Thymus (tissue), 11 donors: ENCODE data around the gene DTNA. TPM values are rescaled to one million over a fixed set of nuclear protein-coding genes. Genes with fewer than 3 reads are reported as not detected.
A peak's percentile ranks its signal among the peaks of the same experiment; 100 is the strongest.

Source experiments
- DNase-seq, 9 donors: peaks; one replicate each; pipeline ENCODE4 v3.0.0-alpha.2; 2013; ENCODE audit warnings: low spot score in 9 of 9, low read depth in 6 of 9, missing footprints in 1 of 9
- H3K27ac ChIP-seq, 2 donors: one replicate each; pipeline ENCODE4 v1.5.1; 2013; ENCODE audit warnings: control low read depth in 1 of 2, low read depth in 1 of 2, low read length in 1 of 2, mild to moderate bottlenecking in 1 of 2, moderate library complexity in 1 of 2
- H3K27me3 ChIP-seq, 2 donors: one replicate each; pipeline ENCODE4 v1.5.1; 2013; ENCODE audit warnings: low read length in 1 of 2; ENCODE audit not compliant: control insufficient read depth in 2 of 2, insufficient read depth in 1 of 2
- H3K36me3 ChIP-seq, 2 donors: one replicate each; pipeline ENCODE4 v1.5.1; 2013; ENCODE audit warnings: low read length in 1 of 2, mild to moderate bottlenecking in 1 of 2, moderate library complexity in 1 of 2; ENCODE audit not compliant: control insufficient read depth in 2 of 2, insufficient read depth in 2 of 2
- H3K4me1 ChIP-seq, 2 donors: one replicate each; pipeline ENCODE4 v1.5.1; 2013; ENCODE audit warnings: low read length in 2 of 2; ENCODE audit not compliant: control insufficient read depth in 2 of 2, insufficient read depth in 2 of 2
- H3K4me3 ChIP-seq, 2 donors: one replicate each; pipeline ENCODE4 v1.5.1; 2013; ENCODE audit warnings: low read length in 2 of 2, control low read depth in 1 of 2, mild to moderate bottlenecking in 1 of 2
- H3K9me3 ChIP-seq, 2 donors: one replicate each; pipeline ENCODE4 v1.5.1; 2013; ENCODE audit warnings: low read length in 1 of 2, mild to moderate bottlenecking in 1 of 2; ENCODE audit not compliant: control insufficient read depth in 2 of 2, insufficient read depth in 1 of 2
- WGBS: extraction: QIAGEN DNeasy Blood & Tissue Kit; methylation state at CpG from one replicate; pipeline ENCODE4 v1.1.7; 2013; 5-methylcytosine and 5-hydroxymethylcytosine counted together
- polyA plus RNA-seq: library from polyadenylated mRNA; stranded (reverse); fragments of 200-250 nt; gene quantifications from one replicate; pipeline ENCODE4 v1.2.3, GENCODE V29; 2013
- total RNA-seq: library from RNA; stranded (reverse); fragments of 120-200 nt; gene quantifications from one replicate; pipeline ENCODE4 v1.2.4, GENCODE V29; 2013
- donor health status: healthy.

The DTNA gene
- total and polyA plus RNA-seq, 2 donors: 1.7 to 2.9 TPM

GRCh38 chr18:34794348-34794747 lies 84.2 kb downstream of the DTNA start:
- Histone ChIP-seq H3K9me3 (no peaks in the 10 kb centered on the region), H3K27ac (no peak overlapping the region), H3K36me3 (no peaks in the 10 kb centered on the region), H3K4me3 (no peak overlapping the region), H3K4me1 (no peaks in the 10 kb centered on the region), H3K27me3 (no peaks in the 10 kb centered on the region)
- WGBS: 95% methylated on average over 3 of the region's 3 CpGs
- no peak for DNase-seq

DNA sequence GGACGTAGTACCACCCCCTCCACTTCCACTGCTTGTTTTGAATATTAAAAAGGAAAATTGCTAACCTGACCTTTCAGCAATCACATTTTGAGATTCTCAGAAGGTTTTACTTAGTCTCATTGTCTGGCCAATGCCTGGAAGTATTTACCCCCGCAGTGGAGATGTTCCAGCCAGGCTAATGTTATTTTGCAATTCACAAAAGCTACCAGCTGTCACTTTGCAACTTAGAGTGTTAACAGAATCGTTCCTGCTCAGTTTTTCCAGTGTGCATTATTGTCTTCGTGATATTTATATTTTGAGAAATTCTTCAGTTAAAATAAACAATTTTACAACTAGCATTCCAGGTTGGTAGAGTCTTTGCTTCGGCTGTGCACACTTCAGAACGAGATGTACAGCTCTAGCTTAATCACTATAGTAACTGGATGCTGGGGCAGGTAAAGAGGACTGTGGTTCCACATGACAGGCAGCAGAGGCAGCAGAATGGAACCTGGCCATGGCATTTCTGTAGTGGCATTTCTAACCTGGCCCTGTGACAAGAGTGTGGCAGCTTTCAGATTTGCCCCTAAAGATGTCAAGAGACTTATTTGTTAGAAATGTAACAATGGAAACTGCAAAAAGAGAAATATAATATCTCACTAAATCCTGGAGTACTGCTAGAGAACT lies 85.1 kb downstream of the DTNA start:
- no peak overlapping the region for H3K27ac ChIP-seq
- no peaks in the 10 kb centered on the region for H3K27me3 ChIP-seq
- no peak for DNase-seq
- H3K4me1 ChIP-seq: no peaks in the 10 kb centered on the region
- H3K9me3 ChIP-seq: no peaks in the 10 kb centered on the region
- H3K36me3 ChIP-seq: no peaks in the 10 kb centered on the region
- 90% methylated on average over 6 of the region's 6 CpGs for WGBS
- H3K4me3 ChIP-seq: no peak overlapping the region

DNA sequence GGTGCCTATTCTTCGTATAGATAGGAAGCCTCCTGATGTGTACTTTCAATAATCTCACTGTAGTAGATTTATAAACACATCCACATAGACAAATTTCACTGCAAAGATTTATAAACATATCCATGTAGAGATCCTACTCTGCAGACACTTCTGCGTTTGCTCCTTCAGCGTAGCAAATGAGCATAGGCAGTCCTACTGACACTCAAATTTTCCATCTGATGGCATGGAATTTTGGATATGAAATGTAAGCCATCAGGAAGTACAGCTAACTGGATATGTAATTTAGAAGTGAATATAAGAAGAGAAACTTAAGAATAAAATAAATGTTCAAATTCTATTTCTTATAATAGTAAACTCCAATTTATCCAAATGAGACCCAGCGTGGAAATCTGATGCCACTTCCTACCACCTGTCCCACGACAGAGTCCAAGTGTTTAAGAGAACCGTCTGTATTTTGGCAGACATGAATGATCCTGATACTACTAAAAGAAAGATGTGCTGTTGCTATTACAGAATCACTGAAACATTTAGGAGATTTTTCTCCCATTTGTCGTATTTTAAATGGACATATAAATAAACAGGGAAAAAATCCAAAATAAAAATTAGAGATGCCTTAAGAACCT lies 86.0 kb downstream of the DTNA start:
- H3K4me3 ChIP-seq: no peak overlapping the region
- H3K4me1 ChIP-seq: no peaks in the 10 kb centered on the region
- DNase-seq: no peak
- H3K9me3 ChIP-seq: no peaks in the 10 kb centered on the region
- H3K27me3 ChIP-seq: no peaks in the 10 kb centered on the region
- no peak overlapping the region for H3K27ac ChIP-seq
- H3K36me3 ChIP-seq: no peaks in the 10 kb centered on the region
- 94% methylated on average over 7 of the region's 7 CpGs for WGBS

GRCh38 chr18:34799291-34799690 lies 89.2 kb downstream of the DTNA start:
- DNase-seq: no peak
- 94% methylated on average over 4 of the region's 4 CpGs for WGBS
- no peaks in the 10 kb centered on the region for H3K27me3 ChIP-seq
- no peaks in the 10 kb centered on the region for H3K9me3 ChIP-seq
- no peak overlapping the region for H3K4me3 ChIP-seq
- no peaks in the 10 kb centered on the region for H3K36me3 ChIP-seq
- H3K27ac ChIP-seq: no peak overlapping the region
- H3K4me1 ChIP-seq: peaks cover 3 to 4% of the 10 kb centered on the region in 2 donors

GRCh38 chr18:34800381-34800780 lies 90.3 kb downstream of the DTNA start:
- Histone ChIP-seq H3K9me3 (no peaks in the 10 kb centered on the region), H3K36me3 (no peaks in the 10 kb centered on the region), H3K27me3 (no peaks in the 10 kb centered on the region), H3K4me3 (no peak overlapping the region), H3K4me1 (peaks cover 3 to 4% of the 10 kb centered on the region in 2 donors), H3K27ac (no peak overlapping the region)
- 98% methylated on average over 1 of the region's 1 CpG for WGBS
- no peak for DNase-seq

DNA sequence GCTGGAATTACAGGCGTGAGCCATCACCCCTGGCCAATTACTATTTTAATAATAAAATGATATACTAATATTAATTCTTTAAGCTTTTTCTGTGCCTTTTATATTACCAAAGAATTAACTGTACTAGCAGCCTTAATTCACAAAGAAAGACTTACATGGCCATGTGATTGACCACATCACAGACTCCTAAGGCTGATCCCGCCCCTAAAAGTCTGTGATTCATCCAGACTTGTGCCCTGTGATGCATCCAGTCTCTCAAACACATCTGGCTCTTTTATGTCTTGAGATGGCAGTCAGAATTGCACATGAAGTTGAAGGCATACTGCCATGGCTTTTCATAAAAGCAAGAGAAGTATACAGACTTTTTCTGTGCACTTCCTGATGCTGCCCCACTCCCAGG lies 91.7 kb downstream of the DTNA start:
- no peak overlapping the region for H3K4me3 ChIP-seq
- H3K4me1 ChIP-seq: peaks cover 3 to 4% of the 10 kb centered on the region in 2 donors
- H3K27ac ChIP-seq: no peak overlapping the region
- H3K36me3 ChIP-seq: no peaks in the 10 kb centered on the region
- 65% methylated on average over 2 of the region's 2 CpGs for WGBS
- DNase-seq: peak in 5 of 9 donors; percentile 3 to 50 (median 10)
- H3K9me3 ChIP-seq: no peaks in the 10 kb centered on the region
- H3K27me3 ChIP-seq: no peaks in the 10 kb centered on the region

DNA sequence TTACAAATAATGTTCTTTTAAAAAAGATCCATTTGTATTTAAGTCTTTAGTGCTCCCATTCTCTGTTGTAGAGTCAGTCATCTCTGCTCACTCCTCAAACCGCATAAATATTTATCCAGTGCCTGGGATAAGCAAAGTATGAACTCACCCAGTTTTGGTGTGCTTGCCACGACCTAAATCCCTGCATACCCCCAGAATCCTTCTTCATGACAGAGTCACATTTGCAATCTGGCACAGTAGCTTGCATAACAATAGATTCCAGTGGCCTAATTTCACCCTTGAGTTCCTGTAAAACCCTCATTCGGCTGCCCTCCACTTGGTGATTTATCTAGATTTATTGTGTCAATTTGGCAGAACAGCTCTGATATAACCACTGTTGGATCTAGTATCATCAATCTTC lies 92.9 kb downstream of the DTNA start:
- H3K27ac ChIP-seq: no peak overlapping the region
- peaks cover 3 to 4% of the 10 kb centered on the region in 2 donors for H3K4me1 ChIP-seq
- H3K9me3 ChIP-seq: no peaks in the 10 kb centered on the region
- H3K36me3 ChIP-seq: no peaks in the 10 kb centered on the region
- no peaks in the 10 kb centered on the region for H3K27me3 ChIP-seq
- no peak overlapping the region for H3K4me3 ChIP-seq
- DNase-seq: no peak
- WGBS: 93% methylated on average over 3 of the region's 3 CpGs

DNA sequence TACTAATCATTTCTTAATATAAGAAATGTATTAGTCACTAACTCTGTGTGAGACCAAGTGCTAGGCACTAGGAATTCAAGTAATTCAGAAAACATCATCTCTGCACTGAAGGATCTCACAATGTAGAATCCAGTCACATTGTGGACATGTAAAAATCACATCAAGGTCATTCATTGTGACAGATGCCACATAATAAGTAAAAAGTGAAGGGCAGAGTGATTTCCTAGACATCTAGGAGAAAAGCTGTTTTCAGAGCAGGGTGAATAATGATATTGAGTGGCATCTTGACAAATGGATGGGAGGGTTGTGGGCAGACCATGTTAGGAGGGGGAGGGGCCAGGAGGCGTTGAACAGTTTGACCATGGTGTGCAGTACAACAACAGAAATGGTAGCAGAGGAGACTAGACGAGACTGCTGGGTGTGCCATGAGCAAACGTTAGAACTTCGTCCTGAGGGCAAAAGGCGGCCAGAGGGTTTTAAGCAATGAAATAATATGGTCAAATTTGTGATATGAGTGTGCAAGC lies 93.8 kb downstream of the DTNA start:
- no peak overlapping the region for H3K4me3 ChIP-seq
- H3K27me3 ChIP-seq: no peaks in the 10 kb centered on the region
- 96% methylated on average over 5 of the region's 5 CpGs for WGBS
- H3K4me1 ChIP-seq: peaks cover 3 to 4% of the 10 kb centered on the region in 2 donors
- H3K27ac ChIP-seq: no peak overlapping the region
- H3K9me3 ChIP-seq: no peaks in the 10 kb centered on the region
- no peak for DNase-seq
- H3K36me3 ChIP-seq: no peaks in the 10 kb centered on the region

DNA sequence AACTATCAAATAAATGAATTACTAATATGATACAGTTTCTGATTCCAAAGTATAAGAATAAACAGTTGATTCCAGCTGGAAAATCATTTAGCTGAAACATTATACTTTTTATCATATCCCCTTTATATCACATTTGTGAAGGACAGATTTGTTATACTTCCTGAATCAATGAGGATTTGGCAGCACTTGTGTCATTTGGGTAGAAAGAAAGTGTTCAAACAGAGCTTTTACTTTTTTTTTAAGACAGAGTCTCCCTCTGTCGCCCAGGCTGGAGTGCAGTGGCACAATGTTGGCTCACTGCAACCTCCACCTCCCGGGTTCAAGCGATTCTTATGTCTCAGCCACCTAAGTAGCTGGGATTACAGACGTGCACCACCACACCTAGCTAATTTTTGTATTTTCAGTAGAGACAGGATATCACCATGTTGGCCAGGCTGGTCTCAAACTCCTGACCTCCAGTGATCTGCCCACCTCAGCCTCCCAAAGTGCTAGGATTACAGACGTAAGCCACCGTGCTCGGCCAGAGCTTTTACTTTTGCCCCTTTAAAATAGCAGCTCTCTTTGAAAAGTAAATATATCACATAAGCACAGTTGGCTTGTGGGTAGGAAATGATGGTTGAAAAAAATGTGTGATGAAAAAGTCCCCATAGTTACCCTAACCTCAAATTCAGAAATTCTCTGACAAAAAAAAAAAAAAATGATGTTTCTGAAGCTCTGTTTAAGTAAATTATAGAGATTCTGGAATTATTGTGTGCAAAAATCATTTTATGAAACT lies 95.2 kb downstream of the DTNA start:
- no peaks in the 10 kb centered on the region for H3K9me3 ChIP-seq
- 54% methylated on average over 7 of the region's 7 CpGs for WGBS
- DNase-seq: no peak
- H3K4me3 ChIP-seq: no peak overlapping the region
- H3K4me1 ChIP-seq: peaks cover 3 to 4% of the 10 kb centered on the region in 2 donors
- no peaks in the 10 kb centered on the region for H3K36me3 ChIP-seq
- H3K27ac ChIP-seq: no peak overlapping the region
- no peaks in the 10 kb centered on the region for H3K27me3 ChIP-seq
